ENCODE data around the gene CNGB1.

Gene CNGB1

GRCh38 chr16:57960826-57961472, 10.0 kb downstream of the CNGB1 start:
- TF ChIP-seq TCF12 (IDR thresholded peaks at IDR 0.05; ENCODE audit: low read depth): no peak
- TF ChIP-seq EGR1 (IDR thresholded peaks at IDR 0.05): no peak
- no peak for TF ChIP-seq CEBPB (IDR thresholded peaks at IDR 0.05)
- no peak for TF ChIP-seq TEAD4 (IDR thresholded peaks at IDR 0.05)
- TF ChIP-seq CREB1 (IDR thresholded peaks at IDR 0.05; ENCODE audit: low read depth): no peak
- no peak for TF ChIP-seq TAF1 (IDR thresholded peaks at IDR 0.05; ENCODE audit: low read depth)
- no peak for TF ChIP-seq REST (IDR thresholded peaks at IDR 0.05; ENCODE audit: low read depth)
- TF ChIP-seq FOXM1 (IDR thresholded peaks at IDR 0.05; ENCODE audit: borderline replicate concordance, low read depth): no peak
- no peak for TF ChIP-seq RAD21 (IDR thresholded peaks at IDR 0.05; ENCODE audit: low read depth)
- TF ChIP-seq EP300 (IDR thresholded peaks at IDR 0.05; ENCODE audit: borderline replicate concordance): no peak
- no peak for TF ChIP-seq USF1 (IDR thresholded peaks at IDR 0.05)
- TF ChIP-seq ZBTB7A (IDR thresholded peaks at IDR 0.05; ENCODE audit: low read depth): no peak
- TF ChIP-seq NFIC (IDR thresholded peaks at IDR 0.05): no peak
- no peak for TF ChIP-seq MAX (IDR thresholded peaks at IDR 0.05)

GRCh38 chr16:57960310-57960709, 10.6 kb downstream of the CNGB1 start:
- TF ChIP-seq EGR1 (IDR thresholded peaks at IDR 0.05): no peak
- no peak for TF ChIP-seq TAF1 (IDR thresholded peaks at IDR 0.05; ENCODE audit: low read depth)
- no peak for TF ChIP-seq ZBTB7A (IDR thresholded peaks at IDR 0.05; ENCODE audit: low read depth)
- no peak for TF ChIP-seq RAD21 (IDR thresholded peaks at IDR 0.05; ENCODE audit: low read depth)

- TF ChIP-seq FOXM1 (IDR thresholded peaks at IDR 0.05; ENCODE audit: borderline replicate concordance, low read depth) (no peak), REST (IDR thresholded peaks at IDR 0.05; ENCODE audit: low read depth) (no peak), RAD21 (IDR thresholded peaks at IDR 0.05; ENCODE audit: low read depth) (no peak), EGR1 (IDR thresholded peaks at IDR 0.05) (no peak), TCF12 (IDR thresholded peaks at IDR 0.05; ENCODE audit: low read depth) (no peak), USF1 (IDR thresholded peaks at IDR 0.05) (no peak), CREB1 (IDR thresholded peaks at IDR 0.05; ENCODE audit: low read depth) (no peak), NFIC (IDR thresholded peaks at IDR 0.05) (no peak), CEBPB (IDR thresholded peaks at IDR 0.05) (no peak)
Observed at GRCh38 chr16:57959804-57960203, 11.1 kb downstream of the CNGB1 start.

GRCh38 chr16:57959121-57959520, 11.8 kb downstream of the CNGB1 start:
- TF ChIP-seq CEBPB (IDR thresholded peaks at IDR 0.05) (no peak), EP300 (IDR thresholded peaks at IDR 0.05; ENCODE audit: borderline replicate concordance) (no peak), YY1 (IDR thresholded peaks at IDR 0.05; ENCODE audit: low read depth) (no peak), NFIC (IDR thresholded peaks at IDR 0.05) (no peak), ZBTB7A (IDR thresholded peaks at IDR 0.05; ENCODE audit: low read depth) (no peak), TCF12 (IDR thresholded peaks at IDR 0.05; ENCODE audit: low read depth) (no peak), TEAD4 (IDR thresholded peaks at IDR 0.05) (no peak), TAF1 (IDR thresholded peaks at IDR 0.05; ENCODE audit: low read depth) (no peak), REST (IDR thresholded peaks at IDR 0.05; ENCODE audit: low read depth) (no peak), CREB1 (IDR thresholded peaks at IDR 0.05; ENCODE audit: low read depth) (no peak), USF1 (IDR thresholded peaks at IDR 0.05) (no peak), EGR1 (IDR thresholded peaks at IDR 0.05) (no peak), MAX (IDR thresholded peaks at IDR 0.05) (no peak), FOXM1 (IDR thresholded peaks at IDR 0.05; ENCODE audit: borderline replicate concordance, low read depth) (no peak), RAD21 (IDR thresholded peaks at IDR 0.05; ENCODE audit: low read depth) (no peak)
